Hematopoietic multipotent progenitor cell treated with erythropoietin and hydrocortisone succinate and interleukin-3 and kit ligand, for 6 days (in vitro differentiated cells): ENCODE data around the gene DDB1.
"Not testable (repeated sequence)": the region's sequence is repeated elsewhere in the genome, so short reads cannot be mapped to it uniquely, and the experiment has no call there.

Source experiments
- DNase-seq: peaks from one replicate; pipeline ENCODE4 v3.0.0-alpha.2; 2015

The DDB1 gene

GRCh38 chr11:61265357-61265756, 67.5 kb downstream of the DDB1 start:
- DNase-seq: no peak

GRCh38 chr11:61264795-61265194, 68.1 kb downstream of the DDB1 start:
- DNase-seq: no peak

- no peak for DNase-seq
Measured at GRCh38 chr11:61264371-61264770, 68.5 kb downstream of the DDB1 start.

DNA sequence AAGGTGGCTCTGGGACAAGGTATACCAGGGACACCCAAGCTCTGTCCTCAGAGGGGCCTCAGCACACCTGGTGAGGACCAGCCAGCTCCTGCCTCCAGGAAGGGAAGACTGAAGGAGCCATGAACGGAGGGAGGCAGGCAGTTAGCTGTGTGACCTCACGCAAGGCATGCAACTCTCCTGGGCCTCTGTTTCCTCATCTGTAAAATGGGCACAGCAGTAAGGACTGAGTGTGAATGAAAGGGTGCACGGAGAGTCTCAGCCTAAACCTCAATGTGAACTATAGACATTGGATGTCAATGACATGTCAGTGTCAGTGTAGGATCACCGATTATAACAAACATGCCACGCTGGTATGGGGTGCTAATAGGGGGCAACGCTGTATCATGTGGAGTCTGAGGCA, 73.5 kb downstream of the DDB1 start:
- no peak for DNase-seq

GRCh38 chr11:61258546-61258945, 74.4 kb downstream of the DDB1 start:
- no peak for DNase-seq

DNA sequence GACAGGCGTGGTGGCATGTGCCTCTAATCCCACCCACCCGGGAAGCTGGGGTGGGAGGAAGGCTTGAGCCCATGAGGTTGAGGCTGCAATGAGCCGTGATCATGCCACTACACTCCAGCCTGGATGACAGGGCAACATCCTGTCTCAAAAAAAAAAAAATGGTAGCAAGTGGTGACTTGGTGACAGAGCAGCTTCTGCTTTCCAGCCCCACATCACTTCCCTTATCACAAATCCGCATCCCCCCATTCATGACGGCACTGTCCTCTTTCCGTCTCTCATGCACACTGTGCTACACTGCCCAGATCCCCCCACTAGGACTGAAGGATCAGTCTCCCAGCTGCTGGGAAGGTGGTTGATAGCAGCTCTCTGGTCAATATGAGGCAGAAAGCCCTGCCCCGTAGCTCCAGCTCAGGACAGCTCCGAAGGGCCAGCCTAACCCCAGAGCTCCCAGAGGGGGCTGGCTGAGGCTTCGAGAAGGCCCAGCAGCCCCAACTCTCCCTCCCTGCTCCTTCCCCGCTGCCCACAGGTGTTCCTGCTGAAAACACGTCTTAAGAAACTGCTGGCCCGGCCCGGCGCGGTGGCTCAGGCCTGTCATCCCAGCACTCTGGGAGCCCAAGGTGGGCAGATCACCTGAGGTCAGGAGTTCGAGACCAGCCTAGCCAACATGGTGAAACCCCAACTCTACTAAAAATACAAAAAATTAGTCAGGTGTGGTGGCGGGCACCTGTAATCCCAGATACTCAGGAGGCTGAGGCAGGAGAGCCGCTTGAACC, 76.0 kb downstream of the DDB1 start:
- DNase-seq: peak; percentile 48

GRCh38 chr11:61254403-61255025, 78.4 kb downstream of the DDB1 start:
- peak; percentile 89 for DNase-seq

- not testable (repeated sequence) for DNase-seq
Measured at GRCh38 chr11:61252332-61252731, 80.6 kb downstream of the DDB1 start.

DNA sequence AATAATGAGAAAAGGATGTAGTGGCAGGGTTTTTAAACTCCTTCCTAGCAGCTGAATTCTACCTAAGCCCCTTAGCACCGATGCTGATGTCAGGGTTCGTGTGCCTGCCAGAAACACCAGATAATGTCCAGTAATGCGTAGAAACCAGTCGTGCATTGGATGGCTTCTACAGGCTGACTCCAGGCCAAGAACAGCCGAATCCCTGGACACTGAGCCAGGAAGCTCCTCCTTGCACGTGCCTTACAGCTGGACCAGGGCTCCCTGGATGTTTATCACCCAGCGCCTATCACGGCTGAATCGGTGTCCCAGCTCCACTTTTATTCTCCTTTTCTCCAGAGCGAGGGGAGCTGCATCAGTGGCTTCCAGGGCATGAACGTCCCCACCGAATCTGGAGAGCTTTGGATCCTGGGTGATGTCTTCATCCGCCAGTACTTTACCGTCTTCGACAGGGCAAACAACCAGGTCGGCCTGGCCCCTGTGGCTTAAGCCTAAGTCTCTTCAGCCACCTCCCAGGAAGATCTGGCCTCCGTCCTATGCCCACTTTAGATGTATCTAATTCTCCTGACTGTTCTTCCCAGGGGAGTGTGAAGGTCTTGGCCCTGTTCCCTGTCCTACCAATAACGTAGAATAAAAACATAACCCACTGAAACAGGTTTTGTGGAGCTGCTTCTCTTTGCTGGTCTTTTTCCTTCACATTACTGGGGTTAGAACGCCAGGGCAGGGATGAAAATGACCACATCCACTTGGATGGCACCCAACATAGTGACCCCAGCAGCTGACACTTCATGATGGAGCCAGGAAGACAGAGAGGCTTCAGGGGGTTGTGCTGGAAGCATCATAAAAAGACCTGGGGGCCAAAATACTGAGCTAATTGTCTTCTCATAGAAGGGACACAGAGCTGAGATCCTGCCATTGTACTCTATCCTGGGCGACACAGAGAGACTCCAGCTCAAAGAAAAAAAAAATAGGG, 81.8 kb downstream of the DDB1 start:
- DNase-seq: not testable (repeated sequence)
